Measurements from ENCODE around the gene PTPRZ1. TPM values are rescaled to one million over a fixed set of nuclear protein-coding genes. Genes with fewer than 3 reads are reported as not detected.

Gene PTPRZ1
- total and polyA plus RNA-seq, 10 of the 15 experiments (the other 5 are each of a cell fraction or from before 2014, with no cell fraction given), result 0.05 to 0.21 (median 0.11) TPM; not detected in 7

DNA sequence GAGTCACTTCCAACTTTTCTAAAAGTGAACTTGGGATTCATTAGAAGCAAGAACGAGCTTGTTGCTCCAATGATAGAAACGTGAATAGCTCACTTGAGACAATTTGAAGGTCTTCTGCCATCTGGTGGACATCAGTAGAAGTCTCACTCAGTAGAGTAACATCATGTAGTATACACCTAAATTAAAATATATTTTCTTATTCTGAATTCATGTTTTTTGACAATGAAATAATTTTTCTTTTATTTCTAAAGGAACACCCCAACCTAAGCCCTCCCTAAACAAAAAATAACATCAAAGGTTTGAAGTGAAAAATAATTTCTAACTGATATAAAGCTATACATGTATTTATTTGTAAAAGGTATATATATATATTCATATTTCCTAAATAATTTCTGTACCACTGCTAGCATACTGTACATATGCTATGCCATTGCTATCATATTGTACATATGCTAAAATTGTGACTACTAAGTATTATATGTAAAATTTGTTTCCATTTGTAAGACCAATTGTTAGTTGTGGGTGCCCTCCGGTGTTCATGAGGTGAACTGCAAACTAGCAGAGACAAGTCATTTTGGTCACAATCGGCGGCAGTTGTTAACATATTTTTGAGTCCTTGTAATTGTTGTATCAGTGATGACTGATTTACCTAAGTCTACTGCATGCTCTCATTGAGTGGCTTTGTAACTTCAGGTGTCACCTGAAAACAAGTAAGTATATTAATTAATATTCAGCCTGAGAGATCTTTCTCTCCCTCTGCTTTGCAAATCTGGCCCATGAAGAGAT lies 121.9 kb downstream of the PTPRZ1 start:
- H3K27me3 ChIP-seq (replicated peaks in 1 of 2; ENCODE audit: control insufficient read depth in 2 of 2, insufficient read depth in 2 of 2, low read length in 1 of 2), result no peaks in the 10 kb centered on the region
- BruUV-seq (replicated peaks), result no TSS peak
- RAD21 ChIA-PET (ENCODE audit: unreplicated experiment), result interaction anchor here (0.6 to 2.1 kb wide), 34 partner anchors 10 to 1007 kb away, joined by 3 to 12 read pairs (median 4); no protein-coding TSS in a partner anchor
- no peak overlapping the region for H3K9ac ChIP-seq (ENCODE audit: control insufficient read depth, insufficient read depth, low read length)
- H4K20me1 ChIP-seq (ENCODE audit: control insufficient read depth, insufficient read depth), result no peaks in the 10 kb centered on the region
- no peaks in the 10 kb centered on the region for H3K79me2 ChIP-seq (ENCODE audit: control insufficient read depth, insufficient read depth, low read length)
- H3K4me2 ChIP-seq (ENCODE audit: control insufficient read depth, insufficient read depth), result no peak overlapping the region
- TF ChIP-seq JUNB (IDR thresholded peaks at IDR 0.05) (no peak), GATAD2B (conservative IDR thresholded peaks at IDR 0.05; ENCODE audit: low read depth) (no peak), HDAC2 (IDR thresholded peaks at IDR 0.05) (no peak), RELB (IDR thresholded peaks at IDR 0.05; ENCODE audit: low read depth) (no peak), IRF4 (IDR thresholded peaks at IDR 0.05; ENCODE audit: low read depth, low read length) (0 out of 2 replicates have a peak, but pooled peaks have one; percentile 11), RAD21 (IDR thresholded peaks at IDR 0.05; ENCODE audit: insufficient read depth, low read depth, low read length) (peak; percentile 88), NR2F1 (conservative IDR thresholded peaks at IDR 0.05) (no peak), MTA2 (IDR thresholded peaks at IDR 0.05; ENCODE audit: low read depth) (no peak), SPI1 (IDR thresholded peaks at IDR 0.05; ENCODE audit: borderline replicate concordance, insufficient read depth, low read depth, low read length) (no peak), RCOR1 (conservative IDR thresholded peaks at IDR 0.05; ENCODE audit: low read depth, low read length) (no peak), MAX (IDR thresholded peaks at IDR 0.05; ENCODE audit: low read depth, low read length) (no peak), CTCF (IDR thresholded peaks at IDR 0.05 in 2 of 3, conservative IDR thresholded peaks at IDR 0.05 in 1 of 3; ENCODE audit: control insufficient read depth in 2 of 3, extremely low read depth in 1 of 3, insufficient read depth in 1 of 3, low read depth in 3 of 3, low read length in 3 of 3) (peak; percentile 69 to 84 (median 73)), WRNIP1 (IDR thresholded peaks at IDR 0.05; ENCODE audit: borderline replicate concordance, low read depth, low read length) (no peak), FOS (IDR thresholded peaks at IDR 0.05; ENCODE audit: borderline replicate concordance, extremely low read depth, insufficient read length) (no peak), SMC3 (IDR thresholded peaks at IDR 0.05; ENCODE audit: borderline replicate concordance, low read length) (peak; percentile 74)
- TF ChIP-seq, protein P1, sequence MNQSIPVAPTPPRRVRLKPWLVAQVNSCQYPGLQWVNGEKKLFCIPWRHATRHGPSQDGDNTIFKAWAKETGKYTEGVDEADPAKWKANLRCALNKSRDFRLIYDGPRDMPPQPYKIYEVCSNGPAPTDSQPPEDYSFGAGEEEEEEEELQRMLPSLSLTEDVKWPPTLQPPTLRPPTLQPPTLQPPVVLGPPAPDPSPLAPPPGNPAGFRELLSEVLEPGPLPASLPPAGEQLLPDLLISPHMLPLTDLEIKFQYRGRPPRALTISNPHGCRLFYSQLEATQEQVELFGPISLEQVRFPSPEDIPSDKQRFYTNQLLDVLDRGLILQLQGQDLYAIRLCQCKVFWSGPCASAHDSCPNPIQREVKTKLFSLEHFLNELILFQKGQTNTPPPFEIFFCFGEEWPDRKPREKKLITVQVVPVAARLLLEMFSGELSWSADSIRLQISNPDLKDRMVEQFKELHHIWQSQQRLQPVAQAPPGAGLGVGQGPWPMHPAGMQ (IDR thresholded peaks at IDR 0.05; ENCODE audit: borderline replicate concordance), result no peak
- H3K27ac ChIP-seq (ENCODE audit: control insufficient read depth, insufficient read depth), result no peak overlapping the region
- SMC1A ChIA-PET (ENCODE audit: uncharacterized antibody, unreplicated experiment), result interaction anchor here (0.5 to 3.3 kb wide), 42 partner anchors 9 to 1040 kb away, joined by 3 to 26 read pairs (median 4); partner anchors contain the start of gene CPED1
- POLR2A ChIA-PET, result interaction anchor here (0.6 kb wide), 1 partner anchor 416 kb away, joined by 3 read pairs; no protein-coding TSS in a partner anchor
- in situ Hi-C loops (cut with MboI) (loop anchor here (5.0 to 25.0 kb wide), 4 partner anchors 248 to 1208 kb away; no protein-coding TSS in a partner anchor), intact Hi-C loops (cut with micrococcal nuclease; ENCODE audit: unreplicated experiment) (loop anchor here (1.0 to 10.0 kb wide), 5 partner anchors 243 to 1010 kb away; partner anchors contain the start of gene CPED1)
- CTCF ChIA-PET, result interaction anchor here (0.5 to 4.3 kb wide), 83 partner anchors 9 to 1015 kb away, joined by 3 to 27 read pairs (median 4); partner anchors contain the start of genes CPED1 and FAM3C
- FAIRE-seq (peak; percentile 90), DNase-seq (ENCODE audit: low read depth, low spot score) (no peak), ATAC-seq (peak; percentile 98)
- under 1% methylated on average over 5 of the region's 5 CpGs for WGBS (ENCODE audit: insufficient coverage, insufficient replicate concordance, low lambda C conversion rate, missing lambda C conversion rate)
- H3K4me3 ChIP-seq, result no peak overlapping the region
- H3K4me1 ChIP-seq (ENCODE audit: control insufficient read depth, insufficient read depth, low read length), result no peaks in the 10 kb centered on the region
- no peaks in the 10 kb centered on the region for H3K9me3 ChIP-seq (replicated peaks; ENCODE audit: control insufficient read depth, insufficient read depth, low read length)
- no peaks in the 10 kb centered on the region for H3K36me3 ChIP-seq (ENCODE audit: control insufficient read depth in 2 of 2, insufficient read depth in 2 of 2, low read length in 1 of 2)
- H2AFZ ChIP-seq (ENCODE audit: control insufficient read depth, low read depth, low read length), result no peak overlapping the region

All from GM12878 (cell line).